Measurements from ENCODE around the gene PALMD.

- TF ChIP-seq GATA2 (IDR thresholded peaks at IDR 0.05; ENCODE audit: low read depth, low read length) (no peak), GATA3 (IDR thresholded peaks at IDR 0.05; ENCODE audit: low read depth, low read length) (no peak)
These were observed 4.1 kb downstream of the PALMD start for GRCh38 chr1:99650030-99650429.

All from SH-SY5Y (cell line).